ENCODE measurements around the gene TBC1D32.
"Not testable (repeated sequence)": the region's sequence is repeated elsewhere in the genome, so short reads cannot be mapped to it uniquely, and the experiment has no call there.

The TBC1D32 gene

GRCh38 chr6:121105461-121105860, 228.8 kb downstream of the TBC1D32 start:
- no peak for TF ChIP-seq CTCF (IDR thresholded peaks at IDR 0.05; ENCODE audit: unreplicated experiment in 3 of 3)
- no peaks in the 10 kb centered on the region for H3K4me1 Mint-ChIP-seq
- H3K27me3 Mint-ChIP-seq (ENCODE audit: low read depth), result no peaks in the 10 kb centered on the region
- H3K9me3 Mint-ChIP-seq, result peaks cover 9% of the 10 kb centered on the region
- H3K27ac Mint-ChIP-seq, result no peak overlapping the region
- H3K4me3 Mint-ChIP-seq, result no peak overlapping the region
- H3K36me3 Mint-ChIP-seq (ENCODE audit: low read depth), result peaks cover 20% of the 10 kb centered on the region

GRCh38 chr6:121093928-121094327, 240.4 kb downstream of the TBC1D32 start:
- no peaks in the 10 kb centered on the region for H3K36me3 Mint-ChIP-seq (ENCODE audit: low read depth)
- H3K9me3 Mint-ChIP-seq, result no peaks in the 10 kb centered on the region
- no peak overlapping the region for H3K4me3 Mint-ChIP-seq
- TF ChIP-seq CTCF (IDR thresholded peaks at IDR 0.05; ENCODE audit: unreplicated experiment in 3 of 3), result no peak
- no peaks in the 10 kb centered on the region for H3K27me3 Mint-ChIP-seq (ENCODE audit: low read depth)
- no peaks in the 10 kb centered on the region for H3K4me1 Mint-ChIP-seq
- no peak overlapping the region for H3K27ac Mint-ChIP-seq

- Mint-ChIP-seq H3K27me3 (ENCODE audit: low read depth) (no peaks in the 10 kb centered on the region), H3K27ac (no peak overlapping the region), H3K9me3 (no peaks in the 10 kb centered on the region), H3K4me1 (no peaks in the 10 kb centered on the region), H3K4me3 (no peak overlapping the region), H3K36me3 (ENCODE audit: low read depth) (no peaks in the 10 kb centered on the region)
- no peak for TF ChIP-seq CTCF (IDR thresholded peaks at IDR 0.05; ENCODE audit: unreplicated experiment in 3 of 3)
Measured at GRCh38 chr6:121090492-121090891, 243.8 kb downstream of the TBC1D32 start.

GRCh38 chr6:121086876-121087275, 247.4 kb downstream of the TBC1D32 start:
- TF ChIP-seq CTCF (IDR thresholded peaks at IDR 0.05; ENCODE audit: unreplicated experiment in 3 of 3), result no peak
- Mint-ChIP-seq H3K4me1 (no peaks in the 10 kb centered on the region), H3K9me3 (no peaks in the 10 kb centered on the region), H3K36me3 (ENCODE audit: low read depth) (no peaks in the 10 kb centered on the region), H3K27me3 (ENCODE audit: low read depth) (no peaks in the 10 kb centered on the region), H3K27ac (no peak overlapping the region), H3K4me3 (no peak overlapping the region)

GRCh38 chr6:121076119-121076518, 258.2 kb downstream of the TBC1D32 start:
- H3K36me3 Mint-ChIP-seq (ENCODE audit: low read depth), result peaks cover 3% of the 10 kb centered on the region
- no peaks in the 10 kb centered on the region for H3K4me1 Mint-ChIP-seq
- H3K4me3 Mint-ChIP-seq, result no peak overlapping the region
- H3K27me3 Mint-ChIP-seq (ENCODE audit: low read depth), result no peaks in the 10 kb centered on the region
- peaks cover 2% of the 10 kb centered on the region for H3K9me3 Mint-ChIP-seq
- no peak for TF ChIP-seq CTCF (IDR thresholded peaks at IDR 0.05; ENCODE audit: unreplicated experiment in 3 of 3)
- no peak overlapping the region for H3K27ac Mint-ChIP-seq

- H3K9me3 Mint-ChIP-seq, result peaks cover 35% of the 10 kb centered on the region
- H3K27me3 Mint-ChIP-seq (ENCODE audit: low read depth); H3K4me1 Mint-ChIP-seq; H3K27ac Mint-ChIP-seq; H3K4me3 Mint-ChIP-seq: not testable (repeated sequence)
- H3K36me3 Mint-ChIP-seq (ENCODE audit: low read depth), result peaks cover 19% of the 10 kb centered on the region
Measured at GRCh38 chr6:121068749-121069148, 265.5 kb downstream of the TBC1D32 start.

Measured in nephron (organoid).